Measurements from ENCODE around the gene UBXN2A. TPM values are rescaled to one million over a fixed set of nuclear protein-coding genes. Genes with fewer than 3 reads are reported as not detected.

The UBXN2A gene
- total and polyA plus RNA-seq, 2 of the 8 experiments (the other 6 are each of a cell fraction or from before 2014, with no cell fraction given) = 3.6 to 20.4 TPM

- no peak for TF ChIP-seq BACH1 (IDR thresholded peaks at IDR 0.05; ENCODE audit: low read length)
- TF ChIP-seq EP300 (IDR thresholded peaks at IDR 0.05; ENCODE audit: borderline replicate concordance in 1 of 2, low read depth in 2 of 2, low read length in 2 of 2) = no peak
- no peak for TF ChIP-seq MAX (IDR thresholded peaks at IDR 0.05)
- no peak for TF ChIP-seq SRF (IDR thresholded peaks at IDR 0.05; ENCODE audit: low read depth, low read length)
- TF ChIP-seq SUZ12 (IDR thresholded peaks at IDR 0.05; ENCODE audit: low read length) = no peak
- TF ChIP-seq SIRT6 (IDR thresholded peaks at IDR 0.05; ENCODE audit: low read length) = no peak
- TF ChIP-seq RFX5 (IDR thresholded peaks at IDR 0.05; ENCODE audit: borderline replicate concordance, low read depth, low read length) = no peak
- TF ChIP-seq CTCF (IDR thresholded peaks at IDR 0.05; ENCODE audit: control extremely low read depth in 1 of 3, insufficient read depth in 1 of 3, low read depth in 1 of 3, low read length in 3 of 3) = no peak
Observed at GRCh38 chr2:23954325-23955014, 14.2 kb downstream of the UBXN2A start.

More at GRCh38 chr2:23954325-23955014, 14.2 kb downstream of the UBXN2A start:
- H3K79me1 ChIP-seq (ENCODE audit: low read depth, low read length) = peaks cover 2% of the 10 kb centered on the region
- H3K23me2 ChIP-seq (ENCODE audit: low read depth, low read length) = no peaks in the 10 kb centered on the region
- no peak overlapping the region for H3K4me2 ChIP-seq (ENCODE audit: insufficient read depth in 1 of 2, low read depth in 2 of 2, low read length in 2 of 2)
- ChIA-PET POLR2A (ENCODE audit: partially characterized antibody) (interaction anchor here (0.6 to 1.2 kb wide), 2 partner anchors 15 to 420 kb away, joined by 3 read pairs; no protein-coding TSS in a partner anchor), CTCF (ENCODE audit: partially characterized antibody) (interaction anchor here (0.6 kb wide), 1 partner anchor 8 kb away, joined by 3 read pairs; no protein-coding TSS in a partner anchor)
- no peak overlapping the region for H2BK5ac ChIP-seq (ENCODE audit: low read depth, low read length)
- no peak overlapping the region for H2AFZ ChIP-seq (ENCODE audit: low read length)
- H2BK12ac ChIP-seq (ENCODE audit: low read depth, low read length) = no peak overlapping the region
- no peak overlapping the region for H3K9ac ChIP-seq (replicated peaks in 1 of 4; ENCODE audit: extremely low read depth in 1 of 4, low read depth in 3 of 4, low read length in 3 of 4)
- no peak overlapping the region for H2BK120ac ChIP-seq (replicated peaks; ENCODE audit: low read depth, low read length)
- H3K79me2 ChIP-seq (ENCODE audit: control insufficient read depth in 1 of 2, insufficient read depth in 2 of 2, low read length in 2 of 2) = peaks cover 0 to 23% of the 10 kb centered on the region in 2 experiments; a peak in 2 of 4 replicates
- DNase-seq (ENCODE audit: low read depth in 1 of 2, low spot score in 2 of 2) (no peak), FAIRE-seq (no peak)
- H3K18ac ChIP-seq (ENCODE audit: extremely low read depth, low read length) = no peak overlapping the region
- H2BK15ac ChIP-seq (ENCODE audit: low read length) = no peak overlapping the region
- H3K9me3 ChIP-seq (ENCODE audit: insufficient read depth in 2 of 2, low read depth in 1 of 2, low read length in 1 of 2) = no peaks in the 10 kb centered on the region
- WGBS, 2 experiments (ENCODE audit: extremely low coverage in 1 of 2, insufficient coverage in 1 of 2, insufficient read length in 1 of 2, insufficient replicate concordance in 2 of 2, low coverage in 1 of 2, low lambda C conversion rate in 2 of 2, missing lambda C conversion rate in 1 of 2) = 83% methylated on average over 6 of the region's 6 CpGs; no CpG with 5 or more reads in 1 of the 2 experiments
- no peak overlapping the region for H3K27ac ChIP-seq (ENCODE audit: low read depth, low read length)
- no peak overlapping the region for H2AK5ac ChIP-seq (ENCODE audit: low read depth, low read length)
- H4K8ac ChIP-seq (ENCODE audit: extremely low read depth, insufficient read depth, low read length) = no peak overlapping the region
- H4K5ac ChIP-seq (ENCODE audit: insufficient read length, low read depth, low read length) = no peak overlapping the region
- no peak overlapping the region for H3K23ac ChIP-seq (ENCODE audit: insufficient read length)
- H2BK20ac ChIP-seq (ENCODE audit: low read length) = no peak overlapping the region
- H3K4me3 ChIP-seq (ENCODE audit: extremely low read depth in 1 of 4, insufficient read depth in 2 of 4, low read depth in 3 of 4, low read length in 4 of 4) = no peak overlapping the region
- H4K20me1 ChIP-seq (replicated peaks in 1 of 2; ENCODE audit: control insufficient read depth in 1 of 2, insufficient read depth in 2 of 2, low read length in 2 of 2) = no peaks in the 10 kb centered on the region
- no peak overlapping the region for H3K4ac ChIP-seq (replicated peaks; ENCODE audit: insufficient read length, low read depth, low read length)
- no peak overlapping the region for H3K14ac ChIP-seq (ENCODE audit: insufficient read length)
- no peak overlapping the region for H3K56ac ChIP-seq (replicated peaks; ENCODE audit: insufficient read length, low read depth, low read length)
- no peaks in the 10 kb centered on the region for H3K36me3 ChIP-seq (ENCODE audit: control insufficient read depth in 2 of 4, insufficient read depth in 4 of 4, low read length in 3 of 4)
- H3K27me3 ChIP-seq (replicated peaks in 1 of 4; ENCODE audit: control insufficient read depth in 3 of 4, extremely low read depth in 1 of 4, insufficient read depth in 3 of 4, low read length in 3 of 4) = no peaks in the 10 kb centered on the region
- H4K91ac ChIP-seq (replicated peaks; ENCODE audit: insufficient read length, low read length) = no peak overlapping the region
- no peaks in the 10 kb centered on the region for H3K4me1 ChIP-seq (replicated peaks in 1 of 4; ENCODE audit: control insufficient read depth in 3 of 4, insufficient read depth in 4 of 4, low read length in 3 of 4)

Measured in H1 (cell line).